ENCODE data around the gene STPG1.

Gene STPG1

DNA sequence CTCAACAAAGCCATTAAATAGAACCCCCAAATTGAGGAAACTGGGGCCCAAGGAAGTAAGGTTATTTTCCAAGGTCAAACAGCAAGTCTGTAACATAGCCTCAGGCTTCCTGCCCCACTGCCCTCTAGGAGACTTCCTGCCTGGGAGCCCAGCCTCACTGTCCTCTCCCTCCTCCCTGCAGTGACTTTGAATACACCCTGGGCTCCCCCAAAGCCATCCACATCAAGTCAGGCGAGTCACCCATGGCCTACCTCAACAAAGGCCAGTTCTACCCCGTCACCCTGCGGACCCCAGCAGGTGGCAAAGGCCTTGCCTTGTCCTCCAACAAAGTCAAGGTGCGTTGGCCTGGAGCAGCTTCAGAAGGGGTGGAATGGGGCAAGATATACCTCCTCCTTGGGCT, 76.1 kb downstream of the STPG1 start:
- DNase-seq = no peak

DNA sequence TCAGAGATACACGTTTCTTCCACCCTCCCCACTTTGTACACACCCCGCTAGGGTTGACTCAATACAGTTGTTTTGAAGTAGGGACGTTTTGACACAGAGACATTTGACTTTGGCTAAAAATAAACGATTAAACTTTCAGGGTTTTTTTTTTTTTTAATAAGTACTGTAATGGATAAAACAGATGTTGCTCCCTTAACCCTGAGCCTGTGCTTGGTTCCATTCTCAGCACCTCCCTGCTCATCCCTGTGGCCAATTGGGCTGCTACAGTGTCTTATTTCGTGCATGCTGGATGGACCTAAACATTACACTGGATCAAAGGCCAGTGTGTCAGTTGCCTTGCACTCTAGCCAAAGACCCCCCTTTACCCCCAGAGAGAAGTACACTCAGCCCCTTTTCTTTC, 77.5 kb downstream of the STPG1 start:
- DNase-seq = no peak

DNA sequence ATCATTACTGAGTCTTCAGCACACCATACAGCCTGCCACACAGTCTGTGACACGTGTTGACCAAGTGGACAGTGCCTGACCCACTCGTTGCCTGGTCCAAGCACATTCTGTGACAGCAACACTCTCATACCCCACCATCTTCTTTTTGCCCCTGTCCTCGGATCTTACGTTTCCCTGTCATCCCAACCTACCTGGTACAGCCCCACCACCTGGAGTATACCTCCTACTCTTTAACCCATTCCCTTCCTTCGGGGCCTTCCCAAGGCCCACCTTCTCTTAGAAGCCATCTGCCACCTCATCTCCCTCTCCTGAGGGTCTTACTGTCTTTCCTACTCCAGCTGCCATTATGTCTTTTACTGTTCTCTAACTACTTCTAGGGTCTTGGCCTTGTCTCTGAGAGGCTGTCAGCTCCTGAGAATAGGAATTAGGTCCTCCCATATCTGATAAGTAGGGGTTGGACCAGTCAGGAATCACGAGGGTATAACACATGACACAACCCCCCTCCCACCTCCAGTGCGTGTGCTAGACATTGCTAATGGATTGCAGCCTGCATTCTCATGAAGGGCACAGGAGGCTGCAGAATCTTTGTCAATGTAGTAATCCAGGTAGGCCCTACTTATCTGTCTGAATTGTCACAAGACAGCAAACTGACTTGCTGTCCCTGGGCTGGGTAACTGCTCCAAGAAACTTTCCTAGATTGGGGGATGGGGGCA, 81.5 kb downstream of the STPG1 start:
- DNase-seq = no peak

DNA sequence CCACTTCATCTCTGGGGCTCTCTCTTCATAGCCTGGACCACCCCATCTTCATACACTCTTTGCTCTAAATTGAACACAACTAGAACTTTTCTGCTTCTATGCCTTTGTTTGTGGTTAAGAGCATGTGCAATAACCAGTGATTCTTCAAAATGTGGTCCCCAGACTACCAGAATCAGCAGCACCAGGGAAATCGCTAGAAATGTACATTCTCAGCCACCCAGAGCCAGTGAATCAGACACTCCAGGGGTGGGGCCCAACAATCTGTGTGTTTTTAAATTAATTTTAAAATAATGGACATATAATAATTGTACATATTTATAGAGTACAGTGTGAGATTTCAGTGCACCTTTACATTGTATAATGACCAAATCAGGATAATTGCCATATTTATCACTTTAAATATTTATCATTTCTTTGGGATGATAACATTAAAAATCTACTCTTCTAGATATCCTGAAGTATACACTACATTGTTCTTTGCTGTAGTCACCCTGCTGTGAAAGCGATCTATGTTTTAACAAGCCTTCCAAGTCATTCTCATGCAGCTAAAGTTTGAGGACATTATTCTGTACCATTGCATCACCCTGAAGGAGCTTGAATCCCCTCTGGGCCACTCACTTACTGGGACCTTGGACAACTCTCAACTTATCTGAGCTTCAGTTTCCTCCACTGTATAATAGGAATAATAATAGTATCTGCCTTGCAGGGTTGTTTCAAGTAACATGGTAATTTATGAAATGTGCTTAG, 83.6 kb downstream of the STPG1 start:
- no peak for DNase-seq

DNA sequence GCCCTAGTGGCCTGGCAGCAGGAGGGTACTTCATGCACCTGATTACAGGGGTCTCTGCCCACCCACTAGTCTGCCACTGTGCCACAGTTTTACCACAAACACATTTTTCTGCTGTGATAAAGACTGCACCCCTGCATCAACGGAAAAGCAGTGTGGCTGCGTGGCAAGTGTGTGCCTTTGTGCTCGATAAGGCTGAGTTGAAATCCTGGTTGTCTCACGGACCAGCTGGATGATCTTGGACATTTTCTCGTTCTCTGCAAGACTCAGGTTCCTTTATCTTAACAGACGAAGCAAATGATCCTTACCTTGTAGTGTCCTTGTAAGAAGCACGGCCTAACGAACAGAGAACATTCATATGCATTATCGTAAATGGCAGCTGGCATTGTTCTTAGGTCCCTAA, 84.3 kb downstream of the STPG1 start:
- DNase-seq = no peak

DNA sequence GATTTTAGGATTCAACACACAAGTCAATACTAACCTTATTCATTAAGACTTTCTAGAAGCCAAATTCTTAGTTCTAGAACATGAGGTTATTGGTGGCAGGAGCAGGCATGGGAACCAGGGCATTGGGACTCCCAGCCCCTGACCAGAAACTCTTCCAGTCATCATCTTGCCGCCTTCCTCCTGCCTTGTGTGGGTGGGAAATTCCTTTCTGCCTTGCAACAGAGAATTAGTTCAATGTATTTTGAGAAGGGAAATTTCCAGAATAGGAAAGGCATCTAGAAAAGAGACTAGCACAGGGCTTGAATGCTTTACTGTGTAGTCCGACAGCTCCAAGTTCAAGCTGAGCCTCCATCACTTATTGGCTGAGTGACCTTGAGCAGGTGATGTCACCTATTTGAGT, 85.7 kb downstream of the STPG1 start:
- DNase-seq = no peak

DNA sequence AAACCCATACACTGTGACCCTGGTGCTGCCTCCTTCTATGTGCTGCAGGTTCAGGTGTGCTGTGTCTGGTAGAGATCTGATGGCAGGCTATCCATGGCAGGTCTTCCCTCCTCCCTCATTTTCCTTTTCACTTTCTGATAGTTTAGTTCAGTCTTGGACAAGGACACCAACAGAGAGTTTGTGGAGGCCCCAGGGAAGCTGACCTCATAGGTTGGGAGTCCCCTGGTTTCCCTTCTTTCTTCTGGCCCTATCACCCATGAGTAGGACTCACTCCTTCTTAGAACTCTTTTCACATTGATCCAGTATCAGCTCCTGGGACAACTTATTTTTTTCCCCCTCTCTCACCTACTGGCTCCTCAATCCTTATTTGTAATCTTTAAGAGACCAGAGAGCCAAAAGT, 86.1 kb downstream of the STPG1 start:
- no peak for DNase-seq

DNA sequence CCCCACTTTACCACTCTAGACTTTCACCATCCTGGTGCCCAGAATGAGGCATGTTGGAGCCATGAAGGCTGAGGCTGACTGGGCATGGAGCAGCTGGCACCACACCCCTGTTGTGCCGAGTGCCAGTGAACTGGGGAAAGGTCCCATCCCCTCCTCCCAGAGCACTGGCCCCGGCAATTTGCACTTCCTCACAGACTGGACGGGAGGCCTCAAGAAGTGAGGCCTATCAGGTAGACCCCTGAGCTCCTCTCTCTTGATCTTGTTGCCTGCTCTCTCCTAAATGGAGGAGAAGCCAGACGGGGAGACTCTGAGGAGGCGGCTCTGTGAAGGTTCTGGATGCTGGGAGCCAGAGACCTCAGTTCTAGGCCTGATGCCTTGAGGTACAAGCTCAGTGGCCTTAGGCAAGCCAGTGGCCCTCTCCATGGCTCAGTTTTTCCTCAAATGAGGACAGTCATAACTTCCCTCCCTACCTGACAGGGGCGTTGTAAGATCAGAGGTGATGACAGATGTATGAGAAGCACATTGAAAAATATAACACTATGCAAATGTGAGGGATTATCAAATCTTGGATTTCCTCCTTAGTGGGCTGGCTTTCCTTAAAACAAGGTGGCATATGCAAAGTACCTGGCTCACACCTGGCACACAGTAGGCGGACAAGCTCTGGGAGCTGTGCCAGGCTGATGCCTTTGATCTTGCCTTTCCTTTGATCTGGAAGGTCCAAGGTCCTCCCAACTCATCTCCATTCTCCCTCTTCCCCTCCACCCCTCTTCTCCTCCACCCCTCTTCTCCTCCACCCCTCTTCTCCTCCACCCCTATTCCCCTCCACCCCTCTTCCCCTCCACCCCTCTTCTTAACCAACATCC, 87.8 kb downstream of the STPG1 start:
- DNase-seq = no peak

DNA sequence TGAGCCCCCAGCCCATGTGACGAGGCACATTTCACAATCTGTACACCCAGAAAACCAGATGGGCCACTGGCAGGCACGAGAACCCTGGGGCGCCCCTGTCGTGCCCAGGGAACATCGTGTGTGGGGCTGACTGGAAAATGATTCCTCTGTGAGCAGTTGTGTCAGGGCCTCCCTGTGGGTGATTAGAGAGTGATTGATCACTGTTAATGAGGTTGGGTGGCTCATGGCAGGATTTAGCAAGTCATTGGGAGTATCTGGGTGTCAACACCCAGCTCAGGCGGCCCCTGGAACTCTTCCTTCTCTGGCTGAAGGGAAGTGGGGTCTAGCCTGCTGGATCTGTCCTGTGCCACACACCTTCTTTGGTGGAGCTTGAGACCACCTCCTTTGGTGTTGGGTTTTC, 88.7 kb downstream of the STPG1 start:
- DNase-seq = no peak

DNA sequence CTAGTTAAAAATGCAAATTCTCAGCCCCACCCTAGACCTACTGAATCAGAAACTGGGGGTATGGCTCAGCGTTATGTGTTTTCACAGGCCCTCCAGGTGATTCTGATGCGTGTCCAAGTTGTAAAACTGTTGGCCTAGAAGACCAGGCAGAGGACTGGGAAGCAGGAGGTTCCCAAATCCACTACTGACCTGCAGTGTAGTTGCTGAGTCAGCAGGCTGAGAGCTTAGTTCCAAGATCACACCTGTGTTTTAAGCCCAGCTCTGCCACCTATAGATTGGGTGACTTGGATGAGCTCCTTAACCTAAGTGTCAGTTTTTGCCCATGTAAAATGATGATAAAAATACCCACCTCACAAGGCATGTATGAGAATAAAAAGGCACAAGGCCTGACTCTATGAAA, 90.3 kb downstream of the STPG1 start:
- DNase-seq = no peak

DNA sequence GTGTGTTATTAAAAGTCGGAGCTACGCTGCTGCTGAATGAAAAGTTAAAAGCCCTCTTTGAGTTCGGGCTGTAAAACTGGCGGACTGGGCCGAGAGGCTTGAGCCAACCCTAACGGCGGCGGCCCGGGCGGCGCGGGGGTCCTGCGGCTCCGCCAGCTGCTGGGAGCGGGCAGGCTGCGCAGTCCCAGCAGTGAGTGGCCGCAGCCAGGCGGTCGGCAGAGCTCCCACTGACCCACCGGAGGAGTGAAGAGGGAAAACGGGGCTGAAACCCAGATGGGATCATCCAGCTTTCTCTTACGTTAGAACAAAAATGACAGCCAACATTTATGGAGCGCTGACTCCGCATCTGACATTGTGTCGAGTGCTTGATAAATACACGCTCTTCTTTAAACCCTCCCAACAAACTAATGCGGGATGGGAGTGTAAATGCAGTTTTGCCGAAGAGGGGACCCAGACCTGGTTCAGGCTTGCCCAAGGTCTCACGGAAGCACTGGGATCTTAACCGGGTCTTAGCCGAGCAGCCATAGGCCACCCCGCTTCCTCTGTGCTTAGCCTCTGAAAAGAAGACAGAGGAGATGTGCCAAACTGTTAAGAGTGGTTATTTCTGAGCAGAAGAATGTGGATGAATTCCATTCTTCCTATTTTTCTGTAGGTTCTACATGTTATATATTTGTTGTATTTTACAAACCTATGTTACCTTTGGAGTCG, 91.0 kb downstream of the STPG1 start:
- DNase-seq = no peak

DNA sequence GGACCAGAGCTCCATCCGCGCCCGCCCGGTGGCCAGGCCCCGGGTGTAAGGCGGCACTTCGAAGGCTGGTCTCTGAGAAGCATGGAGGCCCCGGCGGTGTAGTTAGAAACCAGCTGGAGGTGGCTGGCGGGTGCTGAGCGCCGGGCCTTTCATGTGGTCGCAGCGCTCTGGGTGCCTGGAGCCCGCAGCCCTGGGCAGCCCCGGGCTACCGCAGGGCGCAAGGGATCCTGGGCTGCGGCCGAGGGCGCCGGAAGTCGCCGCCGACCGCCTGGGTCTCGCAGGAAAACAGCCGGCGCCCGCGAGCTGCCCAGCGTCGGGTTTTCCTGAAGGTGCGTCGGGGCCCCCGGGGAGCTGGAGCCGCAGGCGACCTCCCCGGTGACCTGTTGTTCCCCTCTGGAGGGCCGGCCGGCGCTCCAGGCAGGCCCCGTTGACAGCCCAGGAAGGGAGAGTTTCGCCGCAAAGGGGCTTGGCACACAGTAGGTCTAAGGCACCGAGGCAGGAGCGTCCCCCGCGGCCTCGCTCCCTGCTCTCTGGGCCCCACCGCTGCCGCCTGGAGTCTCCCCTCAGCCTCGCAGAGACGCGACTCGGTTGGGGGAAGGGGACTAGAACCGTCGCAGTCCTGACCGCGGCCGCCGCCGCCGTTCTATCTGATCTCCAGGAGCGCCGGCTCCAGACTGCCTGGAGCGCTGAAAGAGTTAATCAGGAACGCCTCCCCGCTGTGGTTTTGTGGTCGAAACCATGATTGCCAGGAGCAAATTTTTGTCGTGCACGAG, 91.7 kb downstream of the STPG1 start:
- peak; percentile 69 for DNase-seq

DNA sequence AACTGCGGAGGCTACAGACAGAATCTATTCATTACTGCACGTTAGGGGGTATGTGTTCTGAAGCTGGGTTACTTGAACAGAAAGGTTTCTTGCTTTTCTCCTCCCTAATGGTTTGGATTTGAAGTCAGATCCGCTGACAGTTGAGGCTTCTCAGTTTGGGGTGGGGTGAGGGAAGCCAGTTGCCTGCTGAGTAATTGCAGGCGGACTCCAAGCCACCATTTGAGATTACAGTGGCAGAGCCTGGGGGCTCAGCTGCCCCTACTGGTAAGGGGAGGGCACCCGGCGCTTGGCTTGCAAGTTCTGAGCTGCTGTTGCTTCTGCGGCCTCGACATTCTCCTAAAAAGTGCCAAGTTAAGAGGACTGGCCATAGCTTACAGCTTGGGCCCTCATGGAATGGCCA, 92.5 kb downstream of the STPG1 start:
- no peak for DNase-seq

DNA sequence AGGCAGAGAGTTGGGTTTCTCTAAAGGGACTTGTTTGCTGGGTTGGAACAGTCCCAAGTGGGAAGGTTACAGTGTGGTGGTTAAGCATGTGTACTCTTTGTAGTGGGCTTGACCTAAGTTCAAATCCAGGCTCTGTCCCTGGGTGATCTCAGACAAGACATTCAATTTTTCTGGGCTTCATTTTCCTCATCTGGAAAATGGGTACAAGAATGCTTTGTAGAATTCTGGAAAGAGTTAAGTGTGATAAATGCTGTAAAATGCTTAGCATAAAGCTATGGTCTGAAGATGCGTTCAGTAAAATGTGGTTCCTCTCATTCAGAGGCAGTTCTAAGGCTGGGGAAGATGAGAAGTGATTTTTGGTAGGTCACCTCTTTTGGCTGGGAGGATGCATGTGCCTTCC, 93.6 kb downstream of the STPG1 start:
- no peak for DNase-seq

DNA sequence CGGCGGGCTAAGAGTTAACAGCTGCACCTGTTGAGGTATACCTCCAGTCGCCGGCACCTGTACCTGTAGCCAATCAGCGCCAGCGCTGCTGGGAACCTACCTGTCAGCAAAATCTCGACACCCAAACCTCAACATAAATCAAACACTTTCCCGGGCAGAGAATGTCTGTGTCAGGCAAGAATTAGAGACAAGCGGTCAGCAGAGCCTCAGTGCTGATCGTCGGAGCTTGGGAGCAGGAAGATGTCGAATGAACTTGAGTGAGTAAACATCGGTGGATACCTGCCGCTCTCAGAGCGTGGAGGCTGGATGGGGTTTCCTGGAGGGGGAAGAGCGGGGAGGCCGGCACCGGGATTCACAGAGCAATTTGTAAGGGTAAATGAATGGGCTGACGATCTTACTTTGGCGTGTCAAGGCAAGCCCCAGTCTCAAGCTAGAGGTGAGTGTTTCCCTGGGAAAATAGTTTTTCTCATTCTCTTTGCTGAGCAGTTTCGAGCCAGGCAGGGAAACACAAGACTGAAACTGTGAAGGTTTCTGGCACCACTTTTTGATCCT, 94.2 kb downstream of the STPG1 start, which contains the start of gene GRHL3:
TSS of gene GRHL3 (plus strand) at position 46 of the 552 bp plus-strand sequence. CDS start at position 241, 195 bp downstream.
- DNase-seq = peak; percentile 32

DNA sequence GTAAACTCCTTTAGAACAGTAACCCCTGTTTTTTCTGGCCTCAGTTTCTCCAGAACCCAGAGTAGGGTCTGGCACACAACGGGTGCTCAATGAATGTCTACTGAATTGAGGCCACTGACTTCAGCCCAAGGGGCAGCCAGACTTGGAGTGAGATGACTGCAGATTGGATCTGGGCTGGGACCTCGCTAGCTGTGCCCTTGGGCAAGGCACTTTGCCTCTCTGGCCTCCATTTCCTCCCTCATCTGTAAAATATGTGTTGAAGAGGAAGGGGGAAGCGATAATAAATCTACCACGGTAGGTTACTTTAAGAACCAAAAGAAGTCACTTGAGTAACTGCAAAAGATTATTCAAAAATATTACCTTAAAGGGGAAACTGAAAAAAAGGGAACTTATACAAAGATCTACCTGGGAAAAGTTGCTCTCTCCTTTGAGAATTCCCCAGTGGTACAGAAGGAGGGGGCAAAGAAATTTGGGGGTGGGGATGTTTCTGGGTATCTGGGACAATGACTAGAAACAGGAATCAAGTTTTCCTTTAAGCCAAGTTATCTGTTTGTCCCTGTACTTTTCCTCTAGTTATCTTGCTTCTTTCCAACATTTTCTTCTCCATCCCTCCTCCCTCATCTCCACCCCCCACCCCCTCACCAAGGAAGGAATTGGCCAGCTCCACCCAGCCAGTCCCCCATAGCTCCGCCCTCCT, 94.8 kb downstream of the STPG1 start:
- DNase-seq = no peak

DNA sequence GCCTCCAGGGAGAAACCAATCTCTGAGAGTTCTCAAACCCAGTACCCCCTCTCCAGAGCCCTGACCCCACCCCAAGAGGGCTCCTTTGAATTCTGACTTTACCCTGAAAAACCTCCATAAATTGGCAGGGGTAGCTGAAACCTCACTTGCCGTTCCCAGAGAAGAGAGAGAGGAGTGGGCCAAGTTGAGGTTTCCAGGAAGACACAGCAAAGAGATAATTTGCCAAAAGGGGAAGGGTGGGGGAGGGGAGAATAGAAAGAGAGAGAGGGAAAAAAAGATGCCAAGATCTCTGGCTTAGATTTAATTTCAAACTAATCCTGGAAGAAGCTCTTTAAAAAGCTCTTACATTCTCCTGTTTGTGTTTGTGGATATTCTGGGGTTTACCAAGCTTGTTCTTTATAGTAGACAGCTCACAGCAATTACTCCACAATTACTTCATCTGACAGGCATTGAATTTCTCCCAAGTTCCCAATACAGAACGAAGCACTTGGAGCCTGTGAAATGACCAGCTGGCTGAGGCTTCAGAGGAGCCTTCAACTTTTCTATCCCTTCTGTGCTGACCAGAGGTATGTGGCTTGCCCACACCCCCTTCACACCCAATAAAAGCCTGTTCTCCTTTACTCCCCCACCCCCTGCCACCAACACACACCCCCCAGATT, 95.5 kb downstream of the STPG1 start:
- no peak for DNase-seq

DNA sequence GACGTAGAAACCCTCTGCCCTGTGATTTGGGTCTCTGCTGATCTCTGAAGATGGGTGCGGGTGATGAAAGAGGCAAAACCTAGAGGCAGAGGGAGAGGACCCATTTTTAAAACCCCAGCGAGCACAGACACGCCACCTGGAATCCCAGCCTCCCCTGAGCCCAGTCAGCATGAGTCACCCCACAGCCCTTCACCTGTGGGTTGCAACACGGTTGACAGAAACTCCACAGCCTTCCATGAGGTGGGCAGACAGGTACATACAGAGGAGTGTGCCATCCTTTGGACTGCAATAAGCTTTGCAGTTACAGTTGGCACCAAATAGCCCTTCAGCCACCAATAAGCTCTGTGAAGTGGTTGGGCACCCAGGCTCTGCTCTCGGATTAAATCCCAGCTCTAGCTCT, 96.5 kb downstream of the STPG1 start:
- no peak for DNase-seq

DNA sequence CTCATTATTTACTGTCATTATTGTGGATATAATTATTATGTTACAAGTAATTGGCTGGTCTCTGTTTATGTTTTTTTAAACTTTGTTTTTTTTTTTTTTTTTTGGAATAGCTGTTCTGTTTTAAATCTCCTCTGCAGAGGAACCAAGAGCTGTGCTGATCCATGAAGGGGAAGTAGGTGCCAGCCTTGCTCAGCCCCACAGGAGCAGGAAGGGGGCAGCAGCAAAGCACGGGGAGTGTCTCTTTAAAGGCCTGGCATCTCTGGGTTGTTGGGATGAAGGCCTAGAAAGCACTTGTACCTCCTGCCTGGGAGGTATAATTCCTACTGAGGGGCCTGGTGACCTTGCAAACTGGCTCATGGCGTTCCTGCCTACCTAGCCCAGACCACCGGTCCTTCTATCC, 96.9 kb downstream of the STPG1 start:
- no peak for DNase-seq

DNA sequence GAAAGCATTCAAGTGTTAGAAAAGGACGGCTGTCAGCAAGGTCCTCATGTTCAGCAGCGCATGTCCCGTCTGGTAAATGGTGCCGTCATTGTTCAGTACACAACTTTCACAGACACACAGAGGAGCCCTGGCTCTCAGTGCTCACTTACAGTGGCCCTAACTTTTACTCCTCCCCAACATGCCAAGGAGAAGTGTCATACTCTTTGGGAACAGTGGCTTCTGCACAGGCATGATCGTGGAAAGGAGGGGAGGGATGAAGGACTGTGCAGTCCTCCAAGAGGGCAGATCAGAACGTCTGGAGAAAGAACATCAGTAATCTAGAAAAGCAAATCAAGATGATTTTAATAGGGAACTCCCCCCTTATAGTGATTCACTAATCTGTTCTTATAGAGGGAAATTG, 98.2 kb downstream of the STPG1 start:
- no peak for DNase-seq

DNA sequence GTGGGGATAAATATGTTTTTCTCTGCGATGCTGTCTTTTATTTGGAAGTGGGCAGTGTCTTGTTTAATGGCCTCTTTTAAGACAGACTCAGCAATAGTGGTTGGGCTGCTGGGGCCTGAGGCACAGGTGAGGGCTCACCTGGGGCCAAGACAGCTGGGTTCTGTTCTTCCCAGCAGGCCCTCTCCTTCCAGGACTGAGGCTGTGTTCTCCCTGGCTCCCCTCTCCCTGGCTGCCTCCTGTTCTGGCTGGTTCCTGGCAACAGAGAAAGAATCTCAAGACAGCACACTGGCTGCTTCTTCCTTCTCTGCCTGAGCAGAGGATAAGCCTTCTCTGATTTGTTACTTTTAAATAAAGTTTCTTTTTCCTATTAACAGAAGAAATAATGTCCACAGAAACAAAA, 101.8 kb downstream of the STPG1 start:
- no peak for DNase-seq
